DMS 273 (cell line): ENCODE results near the gene RHBDL3.

Experiments used
- DNase-seq: peaks from one replicate; lab custom pipeline; 2025; ENCODE audit not compliant: unreplicated experiment; lab: John Stamatoyannopoulos, UW

The RHBDL3 gene

GRCh38 chr17:32266389-32267301 lies 1.0 kb downstream of the RHBDL3 start:
- peak; percentile 60 for DNase-seq

DNA sequence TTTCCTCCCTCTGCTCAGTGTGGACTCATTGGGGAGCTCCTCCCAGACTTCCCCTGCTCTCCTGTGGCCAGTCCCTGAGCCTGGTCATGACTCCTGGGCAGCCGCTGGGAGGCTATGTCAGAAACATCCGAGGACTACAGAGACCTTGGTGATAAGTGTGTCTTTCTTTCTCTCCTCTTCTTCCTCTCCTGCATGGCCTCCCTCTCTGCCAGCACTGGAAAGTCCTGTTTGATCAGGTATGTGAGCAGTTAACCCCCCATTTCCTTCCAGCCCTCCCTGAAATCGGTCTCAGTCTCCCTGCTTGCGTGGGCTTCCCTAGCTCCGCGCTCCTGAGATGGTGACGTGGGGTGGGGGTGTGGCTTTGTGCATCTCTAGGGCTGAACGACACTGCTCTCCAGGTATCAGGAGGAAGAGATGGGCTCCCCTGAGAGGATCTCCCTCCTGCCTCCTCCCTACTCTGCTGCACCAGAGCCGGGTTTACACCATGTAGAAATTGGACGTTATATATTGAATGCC lies 2.1 kb downstream of the RHBDL3 start:
- no peak for DNase-seq

GRCh38 chr17:32268734-32269288 lies 3.2 kb downstream of the RHBDL3 start:
- DNase-seq: peak; percentile 21

- peak; percentile 66 for DNase-seq
Observed at GRCh38 chr17:32269377-32269776, 3.7 kb downstream of the RHBDL3 start.

- DNase-seq: no peak
Observed at GRCh38 chr17:32271844-32272243, 6.2 kb downstream of the RHBDL3 start.

- DNase-seq: no peak
Observed at GRCh38 chr17:32274101-32274500, 8.5 kb downstream of the RHBDL3 start.

GRCh38 chr17:32274643-32275042 lies 9.0 kb downstream of the RHBDL3 start:
- no peak for DNase-seq

DNA sequence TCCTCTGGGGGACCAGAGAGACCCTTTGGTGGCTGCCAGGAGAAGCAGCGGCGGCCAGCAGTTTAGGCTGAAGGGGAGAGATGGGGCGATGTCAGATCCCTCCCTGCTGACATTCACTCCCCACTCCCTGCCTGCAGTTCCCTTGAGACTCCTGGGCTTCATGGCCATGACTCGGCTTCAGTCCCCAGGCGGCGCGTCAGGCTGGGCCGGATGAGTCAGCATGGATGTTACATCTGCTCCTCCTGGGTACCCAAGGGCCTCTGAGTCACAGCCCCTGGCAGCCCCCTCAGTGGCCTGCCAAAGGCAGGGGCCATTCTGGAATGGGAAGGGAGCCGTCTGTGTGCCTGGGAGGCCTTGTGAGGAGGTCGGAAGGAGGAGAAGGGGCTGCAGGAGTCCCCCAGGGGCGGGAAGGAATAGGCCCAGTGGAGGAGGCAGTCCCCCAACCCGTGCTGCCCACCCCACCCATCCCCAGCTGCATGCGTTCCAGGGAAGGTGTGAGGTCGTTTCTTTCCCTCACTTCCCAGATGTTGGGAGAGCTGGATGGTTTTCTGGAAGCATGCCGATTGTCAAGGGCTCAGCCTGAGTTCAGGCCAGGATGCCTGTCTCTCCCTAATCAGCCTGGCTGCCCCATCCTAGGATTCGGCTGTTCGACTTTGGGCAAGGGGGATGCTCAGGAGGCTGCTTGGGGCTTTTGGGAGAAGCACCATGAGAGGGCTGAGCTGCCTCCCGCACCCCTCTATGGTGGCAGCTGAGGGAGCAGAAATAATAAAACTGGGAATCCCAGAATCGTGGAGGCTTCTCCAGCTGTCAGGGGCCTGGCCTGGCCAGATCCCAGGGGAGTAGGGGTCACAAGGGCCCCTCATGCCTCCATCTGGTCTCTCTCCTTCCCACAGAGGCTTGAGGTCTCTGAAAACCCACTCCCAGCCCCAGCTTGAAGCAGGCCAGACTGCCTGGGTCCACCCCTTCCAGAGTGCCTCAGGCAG lies 9.7 kb downstream of the RHBDL3 start:
- DNase-seq: peak; percentile 91

DNA sequence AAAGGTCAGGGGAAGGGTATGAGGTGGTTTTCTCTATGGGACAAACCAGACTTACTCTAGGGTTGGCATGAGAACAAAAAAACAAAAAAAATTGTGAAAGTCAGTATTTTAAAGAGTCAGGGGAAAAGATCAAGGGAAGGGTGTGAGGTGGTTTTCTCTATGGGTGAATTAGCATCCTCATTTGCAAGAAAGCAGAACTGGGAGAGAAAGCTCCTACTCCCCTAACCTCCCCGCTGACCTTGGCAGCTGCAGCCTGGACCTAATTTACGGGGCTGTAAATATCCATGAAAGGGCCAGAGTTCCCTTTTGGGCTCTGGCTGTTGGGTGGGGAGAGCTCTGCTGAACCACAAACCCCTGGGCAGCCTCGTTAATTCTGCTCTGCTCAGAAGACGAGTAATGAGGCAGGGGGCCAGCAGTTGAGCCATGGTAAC lies 10.6 kb downstream of the RHBDL3 start:
- DNase-seq: no peak

- DNase-seq: peak; percentile 52
Observed at GRCh38 chr17:32277284-32277683, 11.7 kb downstream of the RHBDL3 start.

GRCh38 chr17:32278815-32279214 lies 13.2 kb downstream of the RHBDL3 start:
- DNase-seq: no peak

GRCh38 chr17:32279891-32280716 lies 14.5 kb downstream of the RHBDL3 start:
- no peak for DNase-seq

- peak; percentile 64 for DNase-seq
Observed at GRCh38 chr17:32281011-32281451, 15.4 kb downstream of the RHBDL3 start.

- DNase-seq: no peak
Observed at GRCh38 chr17:32283745-32284201, 18.1 kb downstream of the RHBDL3 start.

DNA sequence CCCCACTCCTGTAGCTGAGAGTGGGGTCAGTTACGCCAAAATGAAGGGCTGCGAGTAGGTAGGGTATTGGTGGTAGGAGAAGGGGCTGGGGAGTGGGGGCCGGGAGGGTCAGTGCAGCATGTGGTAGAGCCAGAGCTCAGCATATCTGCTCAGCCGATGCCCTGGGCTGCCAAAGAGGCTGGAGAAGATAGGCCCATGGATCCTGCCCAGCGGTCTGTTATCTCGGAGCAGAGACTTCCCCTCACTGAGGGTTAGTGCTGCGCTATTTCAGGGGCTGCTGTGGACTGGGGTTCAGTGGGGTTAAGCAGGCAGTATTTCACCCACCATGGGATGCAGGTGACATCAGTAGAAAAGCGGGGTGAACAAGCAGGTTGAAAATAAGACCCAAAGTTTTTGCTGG lies 19.7 kb downstream of the RHBDL3 start:
- DNase-seq: no peak

GRCh38 chr17:32285746-32286517 lies 20.3 kb downstream of the RHBDL3 start:
- peak; percentile 20 for DNase-seq

DNA sequence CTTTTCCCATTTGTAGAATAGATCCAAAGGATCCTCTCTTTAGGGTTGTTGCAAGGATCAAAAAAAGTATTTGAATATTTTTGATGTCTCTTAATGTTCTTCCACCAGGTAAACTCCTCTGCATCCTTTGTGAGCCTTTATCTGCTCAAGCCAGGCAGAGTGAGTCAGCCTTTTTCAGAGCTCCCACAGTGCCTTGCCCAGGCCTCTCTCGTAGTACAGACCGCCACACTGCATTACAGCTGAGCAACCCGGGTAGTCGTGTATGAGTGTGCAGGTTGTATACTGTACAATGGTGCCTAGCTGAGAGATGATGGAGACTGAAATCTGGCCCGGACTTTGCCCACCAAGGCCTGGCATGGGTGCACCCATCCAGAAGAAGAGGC lies 20.9 kb downstream of the RHBDL3 start:
- no peak for DNase-seq

DNA sequence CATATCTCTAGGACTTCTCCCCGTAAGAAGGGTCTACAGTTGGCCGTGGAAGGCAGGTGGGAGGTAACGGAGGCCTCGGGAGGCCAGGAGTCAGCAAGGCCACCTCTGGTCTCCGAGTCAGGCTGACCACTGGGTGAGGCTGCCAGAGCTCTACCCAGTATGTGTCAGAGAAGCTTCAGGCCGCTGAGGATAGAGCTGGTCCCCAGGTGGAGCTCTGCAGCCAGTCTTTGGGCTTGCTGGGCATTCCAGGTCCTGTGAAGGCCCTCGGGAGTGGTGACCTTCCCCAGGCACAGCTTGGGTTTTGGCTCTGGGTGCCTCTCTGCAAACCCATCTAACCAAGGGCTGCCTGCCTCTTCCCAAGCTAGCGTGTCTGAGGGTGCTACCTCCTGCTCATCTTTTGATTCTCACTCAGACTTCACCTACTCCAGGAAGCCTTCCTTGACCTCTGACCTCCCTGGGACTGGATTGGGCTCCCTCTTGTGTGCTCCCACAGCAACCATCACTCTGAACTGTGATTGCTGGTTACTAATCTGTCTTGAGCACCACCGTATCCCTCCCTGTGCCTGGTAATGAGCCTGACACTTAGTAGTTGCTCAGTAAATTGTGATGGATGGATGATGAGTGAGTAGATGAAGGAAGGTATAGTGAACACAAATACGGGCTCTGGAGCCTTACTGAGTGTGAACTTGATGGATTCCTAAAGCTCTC lies 22.3 kb downstream of the RHBDL3 start:
- DNase-seq: no peak

DNA sequence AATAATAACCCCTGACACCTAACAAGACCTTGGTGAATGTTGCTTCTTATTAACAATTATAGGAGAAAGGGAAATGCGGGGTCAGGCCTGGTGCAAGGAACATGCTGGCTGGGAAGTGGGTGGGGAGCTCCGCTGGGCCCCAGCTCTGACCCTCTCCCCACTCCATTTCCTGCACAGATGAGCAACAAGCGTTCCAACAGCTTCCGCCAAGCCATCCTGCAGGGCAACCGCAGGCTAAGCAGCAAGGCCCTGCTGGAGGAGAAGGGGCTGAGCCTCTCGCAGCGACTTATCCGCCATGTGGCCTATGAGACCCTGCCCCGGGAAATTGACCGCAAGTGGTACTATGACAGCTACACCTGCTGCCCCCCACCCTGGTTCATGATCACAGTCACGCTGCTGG lies 23.0 kb downstream of the RHBDL3 start:
- no peak for DNase-seq
